Activated CD8-positive, alpha-beta memory T cell treated with anti-CD3 and anti-CD28 coated beads for 24 hours (primary cell): ENCODE results near the gene KMT5C.
A peak's percentile ranks its signal among the peaks of the same experiment; 100 is the strongest.
"Not testable (repeated sequence)": the region's sequence is repeated elsewhere in the genome, so short reads cannot be mapped to it uniquely, and the experiment has no call there.

Experiments
- DNase-seq: peaks from one replicate; pipeline ENCODE4 v3.0.0-alpha.2; 2020

KMT5C gene

DNA sequence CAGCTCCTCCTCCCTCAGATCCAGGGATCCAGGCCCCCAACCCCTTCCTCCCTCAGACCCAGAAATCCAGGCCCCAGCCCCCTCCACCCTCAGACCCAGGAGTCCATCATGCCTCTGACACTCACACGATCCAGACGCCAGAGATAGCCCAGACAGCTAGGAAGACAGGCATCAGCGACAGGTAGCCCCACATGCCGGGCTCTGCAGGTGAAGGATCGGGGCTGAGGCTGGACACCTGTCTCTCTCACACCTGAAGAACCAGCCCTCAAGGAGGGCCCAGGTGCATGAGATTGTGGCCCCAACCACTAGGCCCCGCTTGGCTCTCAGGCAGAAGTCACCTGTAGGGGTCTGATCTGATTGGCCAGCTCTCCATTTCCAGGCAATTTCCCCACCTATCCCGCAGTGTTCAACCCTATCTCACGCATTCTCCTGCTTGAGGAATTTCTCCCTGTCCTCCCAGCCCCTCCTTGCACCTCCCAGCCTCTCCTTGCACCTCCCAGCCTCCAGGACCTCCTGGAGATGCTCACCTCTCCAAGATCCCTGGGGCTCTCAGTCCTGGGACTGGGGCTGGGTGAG, 18.7 kb upstream of the KMT5C start:
- DNase-seq = no peak

DNA sequence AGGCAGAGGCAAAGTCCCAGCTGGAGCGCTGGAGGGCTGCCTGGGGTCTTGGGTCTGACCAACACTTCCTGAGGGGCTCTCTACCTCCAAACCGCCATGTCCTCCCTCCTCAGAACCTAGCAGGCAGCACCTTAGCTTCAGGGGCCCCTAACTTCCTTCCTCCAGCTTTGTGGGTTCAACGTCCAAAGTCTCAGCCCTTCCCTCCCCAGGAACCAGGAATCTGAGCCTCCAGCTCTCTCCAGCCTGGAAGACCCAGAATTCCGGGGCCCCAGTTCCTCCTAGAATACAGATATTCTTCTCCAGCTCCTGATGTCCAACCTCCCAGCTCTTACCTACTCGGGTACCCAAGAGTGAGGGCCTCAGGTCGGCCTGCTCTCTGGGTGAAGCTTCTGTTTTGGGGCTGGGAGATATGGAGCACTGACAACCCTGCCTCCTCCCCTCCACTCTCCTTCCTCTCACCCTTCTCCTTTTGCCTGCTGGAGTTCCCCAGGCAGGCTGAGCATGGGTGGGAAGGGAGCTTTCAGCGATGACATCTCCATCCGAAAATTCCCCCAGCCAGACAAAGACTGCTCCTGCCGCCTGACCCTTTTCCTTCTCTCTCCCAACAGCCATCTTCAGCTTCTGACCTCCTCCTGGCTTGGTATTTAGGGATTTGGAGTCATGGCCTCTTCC, 18.1 kb upstream of the KMT5C start:
- DNase-seq = no peak

DNA sequence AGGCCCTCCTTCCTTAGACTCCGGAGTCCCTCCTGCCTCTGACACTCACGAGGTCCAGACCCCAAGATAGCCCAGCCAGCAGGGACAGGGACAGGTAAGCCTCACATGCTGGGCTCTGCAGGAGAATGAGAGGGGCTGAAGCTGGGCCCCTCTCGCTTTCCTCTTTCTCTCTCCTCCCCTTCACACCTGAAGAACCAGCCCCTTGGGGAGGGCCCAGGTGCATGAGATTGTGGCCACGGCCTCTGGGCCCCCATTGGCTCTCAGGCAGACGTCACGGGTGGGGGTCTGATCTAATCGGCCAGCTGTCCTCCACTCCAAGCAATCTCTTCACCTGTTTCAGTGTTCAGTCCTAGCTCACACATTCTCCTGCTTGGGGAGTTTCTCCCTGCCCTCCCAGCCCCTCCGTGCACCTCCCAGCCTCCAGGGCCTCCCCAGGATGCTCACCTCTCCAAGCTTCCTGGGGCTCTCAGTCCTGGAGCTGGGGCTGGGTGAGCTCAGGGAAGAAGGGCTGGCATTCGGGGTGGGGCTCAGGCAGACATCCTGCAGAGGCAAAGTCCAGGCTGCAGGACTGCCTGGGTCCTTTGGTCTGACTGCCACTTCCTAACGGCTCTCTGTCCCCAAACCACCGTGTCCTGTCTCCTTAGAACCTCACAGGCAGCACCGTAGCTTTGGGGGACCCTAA, 17.3 kb upstream of the KMT5C start:
- no peak for DNase-seq

DNA sequence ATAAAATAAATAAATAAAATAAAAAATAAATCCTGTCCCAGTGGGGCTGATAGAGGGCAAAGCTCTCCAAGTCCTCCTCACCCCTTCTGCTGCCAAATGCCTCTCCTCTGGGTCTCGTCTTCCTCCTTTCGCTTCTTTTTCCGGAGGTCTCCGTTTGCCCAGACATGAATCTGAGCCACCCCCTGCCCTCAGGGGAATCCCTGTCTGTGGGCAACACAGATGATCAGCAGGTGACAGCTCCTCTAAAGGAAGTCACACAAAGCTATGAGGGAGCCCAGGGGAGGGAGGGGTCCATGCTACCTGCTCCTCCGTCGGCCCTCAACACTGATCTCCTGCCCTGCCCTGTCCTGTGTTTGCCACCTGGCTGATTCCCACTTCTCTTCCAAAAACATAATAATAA, 15.0 kb upstream of the KMT5C start:
- no peak for DNase-seq

DNA sequence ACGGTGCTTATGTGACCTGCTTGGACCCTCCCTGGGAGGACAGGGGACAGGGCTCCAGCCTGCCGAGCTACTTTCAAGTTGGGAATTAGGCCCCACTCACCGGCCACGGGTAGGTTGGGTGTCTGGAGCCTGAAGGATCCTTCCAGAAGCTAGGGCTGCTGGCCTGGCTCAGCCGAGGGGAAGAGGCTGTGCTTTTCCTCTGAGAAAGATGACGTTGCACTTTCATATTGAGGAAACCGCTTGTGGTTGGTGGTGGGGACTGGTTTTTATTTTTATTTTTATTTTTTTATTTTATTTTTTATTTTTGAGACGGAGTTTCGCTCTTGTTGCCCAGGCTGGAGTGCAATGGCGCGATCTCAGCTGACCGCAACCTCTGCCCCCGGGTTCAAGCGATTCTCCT, 14.5 kb upstream of the KMT5C start, which contains the start of gene TMEM150B:
TSS of gene TMEM150B (minus strand) at position 170 of the 400 bp plus-strand sequence. CDS start 4,305 bp downstream, outside the sequence.
- no peak for DNase-seq

DNA sequence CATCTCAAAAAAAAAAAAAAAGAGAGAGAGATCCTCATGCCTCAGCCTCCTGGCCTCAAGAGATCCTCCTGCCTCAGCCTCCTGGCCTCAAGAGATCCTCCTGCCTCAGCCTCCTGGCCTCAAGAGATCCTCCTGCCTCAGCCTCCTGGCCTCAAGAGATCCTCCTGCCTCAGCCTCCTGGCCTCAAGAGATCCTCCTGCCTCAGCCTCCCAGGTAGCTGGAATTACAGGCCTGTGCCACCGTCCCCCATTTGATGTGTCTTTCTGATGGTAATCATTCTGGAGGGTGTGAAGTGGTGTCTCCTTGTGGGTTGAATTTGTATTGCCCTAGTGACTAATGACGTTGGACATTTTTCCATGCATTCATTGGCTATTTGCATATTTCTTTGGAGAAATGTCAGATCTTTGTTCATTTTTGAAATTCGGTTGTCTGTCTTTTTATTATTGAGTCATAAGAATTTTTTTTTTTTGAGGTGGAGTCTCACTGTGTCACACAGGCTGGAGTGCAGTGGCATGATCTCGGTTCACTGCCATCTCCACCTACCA, 10.8 kb upstream of the KMT5C start:
- not testable (repeated sequence) for DNase-seq

DNA sequence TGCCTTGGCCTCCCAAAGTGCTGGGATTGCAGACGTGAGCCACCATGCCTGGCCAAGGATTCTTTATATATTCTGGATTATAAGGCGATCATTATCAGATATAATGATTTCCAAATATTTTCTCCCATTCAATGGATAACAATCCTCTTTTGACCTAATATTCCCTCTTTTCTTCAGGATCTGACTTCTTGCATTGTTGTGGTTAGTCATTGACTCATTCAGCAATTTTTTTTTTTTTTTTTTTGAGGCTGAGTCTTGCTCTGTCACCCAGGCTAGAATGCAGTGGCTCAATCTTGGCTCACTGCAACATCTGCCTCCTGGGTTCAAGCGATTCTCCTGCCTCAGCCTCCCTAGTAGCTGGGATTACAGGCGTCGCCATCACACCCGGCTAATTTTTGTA, 9.9 kb upstream of the KMT5C start:
- not testable (repeated sequence) for DNase-seq

DNA sequence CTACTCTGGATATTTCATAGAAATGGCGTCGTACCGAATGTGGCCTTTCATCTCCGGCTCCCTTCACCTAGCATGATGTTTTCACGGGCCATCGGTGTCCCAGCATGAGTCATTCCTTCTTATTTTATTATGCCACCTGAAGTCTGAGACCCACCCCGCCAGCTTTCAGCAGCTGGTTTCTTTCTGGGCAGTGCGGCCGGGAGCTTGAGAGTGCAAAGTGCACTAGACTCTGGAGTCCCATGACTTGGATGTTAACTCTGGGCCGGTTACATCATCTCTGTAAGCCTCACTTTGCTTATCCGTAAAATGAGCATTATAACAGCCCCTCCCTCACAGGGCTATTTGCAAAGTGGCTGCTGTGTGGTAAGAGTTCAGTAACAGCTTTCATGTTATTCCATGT, 5.8 kb upstream of the KMT5C start:
- DNase-seq = no peak

DNA sequence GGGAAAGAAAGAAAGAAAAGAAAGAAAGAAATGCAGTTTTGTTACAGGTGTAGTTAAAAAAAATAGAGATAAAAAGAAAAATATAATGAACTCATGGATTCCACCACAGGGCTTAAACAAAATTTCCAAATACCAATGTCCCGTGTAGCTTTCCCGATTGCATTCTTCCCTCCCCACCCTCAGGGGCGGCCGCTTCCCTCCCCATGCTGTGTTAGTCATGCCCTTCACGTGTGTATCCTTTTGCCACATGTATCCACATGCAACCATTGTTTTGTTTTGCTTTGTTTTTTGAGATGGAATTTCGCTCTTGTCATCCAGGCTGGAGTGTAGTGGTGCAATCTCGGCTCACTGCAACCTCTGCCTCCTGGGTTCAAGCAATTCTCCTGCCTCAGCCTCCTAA, 3.6 kb upstream of the KMT5C start:
- no peak for DNase-seq

DNA sequence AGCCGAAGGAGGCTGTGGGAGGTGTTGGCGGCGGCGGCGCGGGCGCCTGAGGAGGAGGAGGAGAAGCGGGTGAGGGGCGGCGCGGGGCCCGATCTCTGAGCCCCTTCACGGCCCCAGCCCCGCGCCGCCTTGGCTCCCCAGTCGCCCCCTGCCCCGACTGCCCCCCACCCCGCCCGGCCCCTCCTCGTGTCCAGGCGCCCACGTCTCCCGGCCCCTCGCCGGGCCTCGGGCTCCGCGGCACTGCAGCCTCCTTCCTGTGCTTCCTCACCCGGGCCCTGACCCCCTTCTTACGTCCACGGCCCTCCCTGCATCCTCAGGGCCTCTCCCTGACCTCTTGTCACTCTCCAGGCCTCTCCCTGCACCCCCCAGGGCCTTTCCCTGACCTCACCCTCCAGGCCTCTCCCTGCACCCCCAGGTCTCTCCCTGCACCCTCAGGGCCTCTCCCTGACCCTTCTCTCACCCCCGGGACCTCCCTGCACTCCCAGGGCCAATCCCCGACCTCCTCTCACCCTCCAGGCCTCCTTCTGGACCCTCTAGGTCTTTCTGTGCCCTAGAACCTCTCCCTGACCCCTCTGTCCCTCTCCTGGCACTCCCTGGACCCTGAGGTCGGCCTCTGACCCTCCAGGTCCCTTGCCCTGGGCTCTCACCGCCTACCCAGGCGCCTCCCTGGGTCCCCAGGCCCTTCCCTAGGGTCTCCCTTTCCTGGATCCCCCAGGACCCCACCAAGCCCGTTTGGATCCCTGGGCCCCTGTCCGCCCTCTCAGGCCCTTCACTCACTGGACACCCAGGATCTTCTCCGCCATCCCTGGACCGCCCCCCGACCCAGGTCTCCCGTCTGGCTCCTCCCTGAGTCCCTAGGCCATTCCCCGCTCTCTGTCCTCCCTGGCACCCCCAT, 460 bp downstream of the KMT5C start:
- DNase-seq = no peak

DNA sequence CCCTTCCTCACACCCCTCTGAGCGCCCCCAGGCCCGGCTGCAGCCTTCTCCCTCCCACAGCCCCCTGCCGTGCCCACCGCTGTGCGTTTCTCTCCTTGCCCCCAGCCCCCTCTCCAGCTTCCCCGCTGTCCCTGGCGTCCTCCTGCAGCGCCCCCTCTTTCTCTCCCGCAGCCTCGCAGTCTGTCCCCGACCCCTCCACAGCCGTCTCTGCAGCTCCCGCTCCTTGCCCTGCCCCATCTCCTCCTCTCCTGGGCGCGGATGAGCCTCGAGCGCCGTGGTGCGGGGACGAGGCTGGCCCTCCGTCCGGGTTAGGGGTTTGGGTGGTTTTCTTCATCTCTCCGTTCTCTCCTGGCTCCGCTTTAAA, 1.1 kb downstream of the KMT5C start:
- DNase-seq = no peak

DNA sequence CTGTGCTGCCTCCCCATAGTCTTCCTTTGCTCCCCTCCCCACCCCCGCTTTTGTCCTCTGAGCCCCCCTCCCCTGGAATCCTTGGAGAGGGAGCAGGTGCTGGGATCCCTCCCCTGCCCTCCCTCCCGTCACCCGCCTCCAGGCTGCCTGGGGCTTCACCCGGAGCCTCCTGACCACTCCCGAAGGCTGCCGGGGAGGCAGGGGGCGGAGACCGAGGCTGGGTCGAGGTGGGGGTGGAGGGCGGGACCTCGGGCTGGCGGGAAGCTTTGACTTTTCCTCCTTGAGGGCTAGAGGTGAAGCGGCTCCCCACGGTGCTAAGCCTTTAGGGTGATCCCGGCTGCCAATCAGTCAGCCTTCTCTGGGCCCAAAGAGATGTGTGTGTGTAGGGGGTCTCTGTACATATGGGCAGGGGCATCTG, 1.5 kb downstream of the KMT5C start:
- peak; percentile 79 for DNase-seq

DNA sequence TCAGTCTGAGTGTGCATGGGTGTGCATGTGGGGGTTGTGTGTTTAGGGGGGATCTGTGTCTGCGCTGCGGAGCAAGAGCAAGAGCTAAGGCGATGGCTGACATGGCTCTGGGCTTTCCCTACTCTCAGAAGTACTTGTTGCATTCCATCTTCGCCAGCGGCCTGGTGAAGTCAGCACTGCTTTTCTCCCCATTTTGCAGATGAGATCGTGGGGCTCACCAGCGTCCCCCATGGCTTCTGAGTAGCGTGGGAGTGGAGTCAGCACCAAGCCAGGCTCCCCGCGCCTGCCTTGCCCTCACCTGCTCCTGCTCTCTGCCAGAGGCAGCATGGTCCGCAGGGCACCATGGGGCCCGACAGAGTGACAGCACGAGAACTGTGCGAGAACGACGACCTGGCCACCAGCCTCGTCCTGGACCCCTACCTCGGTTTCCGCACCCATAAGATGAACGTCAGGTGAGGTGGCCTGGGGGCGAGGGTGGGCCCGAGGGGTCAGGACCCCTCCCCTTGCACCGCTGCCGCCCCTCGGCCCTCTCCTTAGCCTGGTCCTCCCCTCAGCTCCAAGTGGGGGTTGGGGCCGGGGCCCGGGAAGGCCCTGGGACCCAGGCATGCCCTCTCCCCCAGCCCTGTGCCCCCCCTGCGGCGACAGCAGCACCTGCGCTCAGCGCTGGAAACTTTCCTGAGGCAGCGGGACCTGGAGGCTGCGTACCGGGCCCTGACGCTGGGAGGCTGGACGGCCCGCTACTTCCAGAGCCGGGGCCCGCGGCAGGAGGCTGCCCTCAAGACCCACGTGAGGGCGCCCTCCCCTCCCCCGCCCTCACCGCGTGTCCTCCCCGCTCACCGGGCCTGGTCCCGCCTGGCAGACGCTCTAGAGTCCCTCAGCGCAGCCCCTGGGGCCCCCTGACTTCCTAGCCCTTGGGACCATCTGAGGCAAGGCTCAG, 2.2 kb downstream of the KMT5C start:
- no peak for DNase-seq

DNA sequence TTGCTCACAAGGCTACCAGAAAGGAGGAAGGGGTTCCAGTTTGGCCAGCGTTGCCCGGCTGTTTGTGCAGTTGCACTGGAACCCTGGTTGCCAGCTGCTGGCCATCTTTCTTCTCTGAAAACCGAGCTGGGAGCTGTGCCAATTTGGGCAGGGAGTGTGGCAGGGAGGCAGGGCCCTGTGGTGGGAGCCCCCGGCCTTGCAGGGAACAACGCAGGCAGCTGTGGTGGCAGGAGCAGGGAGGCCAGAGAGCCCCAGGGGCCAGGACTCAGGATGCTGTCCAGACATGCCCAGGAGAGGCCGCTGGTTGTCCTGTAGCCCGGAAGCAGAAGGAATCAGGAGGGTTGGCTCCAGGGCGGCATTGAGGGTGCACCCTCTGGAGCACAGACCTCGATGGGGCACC, 4.8 kb downstream of the KMT5C start:
- DNase-seq = no peak

DNA sequence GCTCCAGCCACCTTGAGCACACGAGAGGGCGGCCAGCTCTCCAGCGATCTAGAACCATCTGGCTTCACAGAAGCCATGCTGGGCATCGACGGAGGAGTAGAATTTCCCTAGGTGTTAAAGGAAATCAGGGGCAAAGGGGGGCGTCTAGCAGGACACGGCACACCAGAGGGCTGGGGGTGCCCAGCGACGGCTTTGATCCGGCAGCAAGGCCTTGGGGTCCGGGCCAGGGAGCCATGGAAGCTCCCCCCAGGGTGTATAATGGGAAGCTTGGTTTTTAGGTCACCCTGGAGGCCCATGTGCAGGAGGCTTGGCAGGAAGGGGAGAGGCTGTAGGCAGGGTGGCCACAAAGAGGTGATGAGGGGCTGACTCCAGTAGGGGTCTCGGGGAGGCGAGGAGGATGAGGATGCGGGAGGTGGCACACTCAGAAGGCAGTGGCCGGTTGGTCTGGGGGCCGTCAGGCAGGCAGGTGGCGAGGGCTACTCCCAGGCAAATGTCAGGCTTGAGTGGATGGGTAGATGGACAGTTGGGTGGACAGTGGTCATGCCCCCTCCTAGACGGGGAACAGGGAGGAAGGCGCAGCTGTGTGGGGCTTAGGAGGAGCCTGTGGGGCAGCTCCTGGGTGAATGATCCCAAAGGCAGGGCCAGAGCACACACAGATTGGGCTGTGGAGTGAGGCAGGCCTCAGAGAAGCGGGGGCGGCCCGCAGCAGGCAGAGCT, 5.6 kb downstream of the KMT5C start:
- no peak for DNase-seq

DNA sequence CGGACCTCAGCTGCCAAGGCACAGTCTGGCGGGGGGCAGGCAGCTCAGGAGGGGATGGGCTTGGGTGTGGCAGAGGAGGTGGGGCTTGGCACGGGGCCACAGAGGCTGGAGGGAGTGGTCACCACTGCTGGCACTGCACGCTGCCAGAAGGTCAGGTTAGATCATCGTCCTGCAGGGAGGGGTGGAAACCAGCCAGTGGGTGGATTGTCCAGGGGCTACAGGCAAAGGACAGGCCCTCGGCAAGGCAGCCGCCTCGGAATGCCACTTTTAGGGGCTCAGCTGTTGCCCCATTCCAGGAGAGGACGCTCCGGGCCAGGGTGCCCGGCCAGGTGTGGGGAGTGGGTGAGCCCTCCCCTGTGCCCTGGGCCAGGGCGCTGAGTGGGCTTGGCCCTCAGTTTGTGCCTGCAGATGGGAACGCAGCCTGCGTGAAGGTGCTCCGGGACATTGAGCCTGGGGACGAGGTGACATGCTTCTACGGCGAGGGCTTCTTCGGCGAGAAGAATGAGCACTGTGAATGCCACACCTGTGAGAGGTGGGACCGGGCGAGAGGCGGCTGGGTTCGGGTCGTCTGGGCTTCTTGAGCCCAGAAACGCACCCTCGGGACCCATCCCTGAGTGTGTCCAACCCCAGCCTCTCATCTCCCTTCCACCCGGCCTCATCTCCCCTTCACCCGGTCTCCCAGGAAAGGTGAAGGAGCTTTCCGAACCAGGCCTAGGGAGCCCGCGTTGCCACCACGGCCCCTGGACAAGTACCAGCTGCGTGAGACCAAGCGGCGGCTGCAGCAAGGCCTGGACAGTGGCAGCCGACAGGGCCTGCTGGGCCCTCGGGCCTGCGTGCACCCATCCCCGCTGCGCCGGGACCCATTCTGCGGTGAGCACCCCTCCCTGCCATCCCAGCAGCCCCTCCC, 6.4 kb downstream of the KMT5C start:
- no peak for DNase-seq

DNA sequence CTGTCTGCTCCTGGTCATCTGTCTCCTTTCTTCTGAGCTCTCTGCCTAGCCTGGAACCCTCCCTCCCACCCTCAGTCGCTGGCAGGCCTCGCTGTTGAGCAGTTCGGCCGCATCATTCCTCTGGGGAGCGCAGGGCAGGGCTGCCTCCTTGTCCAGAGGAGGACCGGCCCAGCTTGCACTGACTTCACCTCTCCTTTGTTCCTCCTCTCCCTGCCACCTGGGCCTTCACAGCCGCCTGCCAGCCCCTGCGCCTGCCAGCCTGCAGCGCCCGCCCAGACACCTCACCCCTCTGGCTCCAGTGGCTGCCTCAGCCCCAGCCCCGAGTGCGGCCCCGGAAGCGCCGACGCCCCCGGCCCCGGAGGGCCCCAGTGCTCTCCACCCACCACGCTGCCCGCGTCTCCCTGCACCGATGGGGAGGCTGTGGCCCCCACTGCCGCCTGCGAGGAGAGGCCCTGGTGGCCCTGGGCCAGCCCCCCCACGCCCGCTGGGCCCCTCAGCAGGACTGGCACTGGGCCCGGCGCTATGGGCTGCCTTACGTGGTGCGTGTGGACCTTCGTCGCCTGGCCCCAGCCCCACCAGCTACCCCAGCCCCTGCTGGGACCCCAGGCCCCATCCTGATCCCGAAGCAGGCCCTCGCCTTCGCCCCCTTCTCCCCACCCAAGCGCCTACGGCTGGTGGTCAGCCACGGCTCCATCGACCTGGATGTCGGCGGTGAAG, 7.2 kb downstream of the KMT5C start:
- DNase-seq = no peak

DNA sequence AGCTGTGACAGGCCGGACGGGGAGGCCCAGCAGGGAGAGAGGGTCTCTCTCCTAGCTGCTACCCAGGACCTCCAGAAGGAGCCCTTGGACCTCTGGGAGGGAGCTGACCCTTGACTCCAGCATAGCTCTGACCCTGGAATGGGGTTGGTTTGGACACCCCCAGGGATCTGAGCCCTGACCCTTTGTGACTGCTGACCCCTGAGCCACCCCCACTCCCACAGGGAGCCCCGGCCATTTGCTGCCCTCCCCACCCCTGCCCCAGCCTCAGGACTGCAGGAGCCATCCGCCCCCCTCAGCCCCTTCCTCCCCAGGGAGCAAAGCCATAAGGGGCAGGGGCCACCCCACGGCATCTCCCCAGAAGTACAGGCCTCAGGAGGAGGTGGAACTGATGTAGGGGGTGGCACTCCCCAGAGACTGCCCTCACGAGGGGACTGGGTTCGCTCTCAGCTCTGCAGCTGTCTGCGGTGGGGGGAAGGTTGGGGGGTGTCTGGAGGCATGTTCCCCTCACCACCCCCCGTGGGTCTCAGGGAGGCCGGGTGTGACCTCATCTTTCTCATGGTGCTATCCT, 7.8 kb downstream of the KMT5C start:
- DNase-seq = no peak
